ENCODE data around the gene ARHGEF17.

ARHGEF17 gene

DNA sequence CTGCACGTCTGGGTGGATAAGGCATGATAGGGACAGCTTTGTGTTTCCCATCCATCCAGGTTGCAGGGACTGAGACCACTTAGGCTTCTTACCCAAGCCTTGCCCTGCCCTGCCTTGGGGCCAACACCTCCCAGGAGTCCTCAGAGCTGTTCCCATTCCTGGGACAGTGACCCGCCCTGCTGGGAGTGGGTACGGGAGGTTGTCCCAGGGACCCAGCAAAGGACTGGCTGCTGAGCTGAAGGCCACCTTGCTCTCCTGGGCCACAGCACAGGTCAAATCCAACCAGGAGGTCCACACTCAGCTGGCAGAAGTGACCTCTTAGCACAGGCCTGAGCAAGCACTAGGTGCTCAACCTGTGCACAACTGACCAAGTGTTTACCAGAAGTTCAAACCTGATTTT lies 16.9 kb upstream of the ARHGEF17 start:
- FAIRE-seq, result no peak
- DNase-seq (ENCODE audit: low spot score), result no peak

DNA sequence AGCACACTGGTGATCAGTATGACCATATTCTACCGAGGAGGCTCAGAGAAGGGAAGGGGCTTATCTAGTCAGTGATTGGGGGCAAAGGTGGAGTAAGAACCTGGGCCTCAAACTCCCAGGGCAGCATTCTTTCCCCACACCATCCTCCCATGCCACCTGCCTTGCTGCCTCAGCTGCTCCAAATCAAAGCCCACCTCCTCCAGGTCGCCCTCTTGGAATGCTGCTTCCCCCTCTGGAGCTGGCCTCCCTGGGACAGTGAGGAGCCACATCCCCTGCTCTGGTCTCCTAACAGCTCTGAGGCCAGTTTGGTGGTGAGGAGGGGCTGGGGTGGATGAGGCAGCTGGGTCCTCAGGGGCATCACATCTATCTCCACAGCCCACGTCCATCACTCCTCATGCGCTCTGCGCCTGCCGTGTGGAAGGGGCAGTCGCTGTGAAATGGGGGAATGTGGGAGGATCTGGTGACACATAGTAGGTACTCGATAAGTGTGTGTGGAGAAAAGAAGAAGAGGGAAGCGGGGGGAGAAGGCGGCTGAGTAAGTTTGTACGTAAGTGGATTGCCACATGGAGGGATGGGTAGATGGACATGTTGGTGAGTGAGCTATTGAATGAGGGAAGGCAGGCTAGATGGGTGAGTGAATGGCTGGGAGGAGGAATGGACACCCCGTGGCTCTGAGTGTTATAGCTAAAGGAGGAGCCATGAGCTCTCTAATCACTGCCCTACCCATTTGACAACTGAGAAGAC lies 16.1 kb upstream of the ARHGEF17 start:
- FAIRE-seq (no peak), DNase-seq (ENCODE audit: low spot score) (no peak)

GRCh38 chr11:73292525-73292894 lies 15.6 kb upstream of the ARHGEF17 start:
- no peak for DNase-seq (ENCODE audit: low spot score)
- no peak for FAIRE-seq

- DNase-seq (ENCODE audit: low spot score) (no peak), FAIRE-seq (no peak)
Observed at GRCh38 chr11:73293356-73293936, 14.6 kb upstream of the ARHGEF17 start.

DNA sequence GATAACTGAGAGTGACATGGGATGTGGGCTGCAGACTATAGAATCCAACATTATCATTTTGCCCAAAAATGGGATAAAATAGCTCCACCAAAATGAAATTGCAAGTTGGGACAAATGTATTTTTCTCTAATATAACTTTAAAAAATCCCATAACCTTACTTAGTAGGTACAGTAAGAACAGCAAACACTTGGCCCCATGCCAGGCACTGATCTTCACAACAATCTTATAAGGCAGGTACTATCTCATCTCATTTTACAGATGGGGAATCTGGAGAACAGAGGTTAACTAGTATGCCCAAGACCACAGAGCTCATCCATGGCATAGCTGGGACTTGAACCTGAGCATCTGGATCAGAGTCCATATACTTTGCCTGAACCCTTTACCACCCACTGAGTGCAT lies 13.5 kb upstream of the ARHGEF17 start:
- no peak for DNase-seq (ENCODE audit: low spot score)
- FAIRE-seq, result no peak

GRCh38 chr11:73295241-73295995 lies 12.7 kb upstream of the ARHGEF17 start:
- DNase-seq (ENCODE audit: low spot score) (peak; percentile 98), FAIRE-seq (peak; percentile 75)

DNA sequence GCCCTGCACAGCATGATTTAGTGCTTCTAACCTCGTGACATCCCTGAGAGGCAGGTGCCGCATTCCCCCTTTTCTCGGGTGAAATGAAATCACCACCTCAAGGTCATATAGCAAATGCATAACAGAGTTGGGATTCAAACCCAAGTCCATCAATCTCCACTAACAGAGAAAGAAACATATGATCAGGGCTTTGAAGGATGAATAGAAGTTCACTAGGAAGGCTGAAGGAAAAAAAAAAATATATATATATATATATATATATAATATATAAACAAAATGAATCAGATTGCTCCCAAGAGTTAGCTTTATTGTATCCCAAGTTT lies 12.1 kb upstream of the ARHGEF17 start:
- no peak for DNase-seq (ENCODE audit: low spot score)
- no peak for FAIRE-seq

GRCh38 chr11:73296501-73297230 lies 11.4 kb upstream of the ARHGEF17 start:
- FAIRE-seq (no peak), DNase-seq (ENCODE audit: low spot score) (no peak)

- DNase-seq (ENCODE audit: low spot score) (no peak), FAIRE-seq (no peak)
Observed at GRCh38 chr11:73297231-73297590, 10.9 kb upstream of the ARHGEF17 start.

DNA sequence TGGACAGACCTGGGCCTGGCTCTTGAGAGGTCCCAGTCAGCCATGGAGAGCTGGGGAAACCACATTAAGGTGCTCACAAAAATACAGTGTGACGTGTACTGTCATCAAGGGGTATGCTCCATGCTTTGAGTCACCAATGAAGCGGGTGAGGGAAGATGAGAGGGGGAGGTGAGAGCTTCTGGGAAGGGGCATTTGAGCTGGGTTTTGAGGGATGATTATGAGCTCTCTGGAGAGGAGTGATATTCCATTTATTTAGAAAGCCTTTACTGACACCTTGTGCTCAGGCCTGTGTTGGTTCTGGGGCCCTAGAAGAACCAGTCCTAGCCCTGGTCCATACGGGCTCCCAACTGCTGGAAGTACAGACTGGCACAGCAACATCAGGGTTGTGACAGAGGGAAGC lies 10.4 kb upstream of the ARHGEF17 start:
- DNase-seq (ENCODE audit: low spot score) (no peak), FAIRE-seq (no peak)

GRCh38 chr11:73298233-73298632 lies 9.8 kb upstream of the ARHGEF17 start:
- DNase-seq (ENCODE audit: low spot score), result no peak
- no peak for FAIRE-seq

GRCh38 chr11:73299751-73300150 lies 8.3 kb upstream of the ARHGEF17 start:
- FAIRE-seq (no peak), DNase-seq (ENCODE audit: low spot score) (no peak)

GRCh38 chr11:73306069-73306841 lies 1.8 kb upstream of the ARHGEF17 start:
- FAIRE-seq, result no peak
- no peak for DNase-seq (ENCODE audit: low spot score)

DNA sequence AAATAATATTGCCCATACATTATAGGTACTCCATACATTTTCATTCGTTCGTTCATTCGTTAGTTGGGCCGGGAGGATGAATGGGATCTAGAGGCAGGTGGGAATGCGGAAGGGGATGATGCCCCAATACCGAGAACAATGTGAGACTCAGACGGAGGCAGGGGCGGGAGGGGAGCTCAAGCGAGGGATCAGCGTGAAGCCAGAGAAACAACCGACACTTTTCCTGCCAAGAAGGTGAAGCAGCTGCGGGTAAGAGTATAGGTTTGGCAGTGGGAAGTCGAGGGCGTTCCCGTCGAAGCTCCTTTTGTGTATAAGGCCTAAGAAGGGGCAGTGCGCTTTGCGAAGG lies 1.1 kb upstream of the ARHGEF17 start:
- FAIRE-seq (no peak), DNase-seq (ENCODE audit: low spot score) (no peak)

DNA sequence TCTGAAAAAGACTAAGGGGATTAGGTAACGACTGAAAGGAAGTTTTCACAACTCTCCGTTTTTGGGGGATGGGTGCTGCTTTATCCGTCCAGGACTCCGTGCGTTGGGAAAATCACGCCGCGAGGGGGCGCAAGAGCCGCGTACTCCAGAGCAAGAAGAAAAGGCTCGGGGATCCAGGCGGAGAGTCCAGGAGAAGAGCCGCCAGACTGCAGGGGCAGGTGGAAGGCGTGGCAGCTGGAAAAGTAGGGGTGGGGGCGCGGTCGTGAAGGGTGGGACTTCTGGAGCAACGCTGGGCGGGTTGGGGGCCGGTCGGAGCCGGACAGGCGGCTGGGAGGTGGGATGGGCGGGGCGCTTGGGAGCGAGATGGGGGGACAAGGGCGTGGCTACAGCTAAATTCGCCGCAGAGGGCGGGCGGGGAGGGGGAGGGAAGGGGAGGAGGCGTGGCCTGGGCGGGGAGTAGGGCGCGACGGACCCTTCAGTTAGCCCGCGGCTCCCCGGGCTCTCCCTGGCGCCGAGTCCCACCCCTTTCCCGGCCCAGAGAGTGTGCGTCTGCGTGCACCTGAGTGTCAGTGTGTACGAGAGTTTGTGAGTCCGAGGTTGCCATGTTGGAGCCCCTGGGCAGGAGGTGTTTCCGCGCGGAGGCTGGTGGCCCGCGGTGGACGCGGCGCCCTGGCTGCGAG lies 613 bp upstream of the ARHGEF17 start:
- FAIRE-seq (peak; percentile 70), DNase-seq (ENCODE audit: low spot score) (peak; percentile 90)

DNA sequence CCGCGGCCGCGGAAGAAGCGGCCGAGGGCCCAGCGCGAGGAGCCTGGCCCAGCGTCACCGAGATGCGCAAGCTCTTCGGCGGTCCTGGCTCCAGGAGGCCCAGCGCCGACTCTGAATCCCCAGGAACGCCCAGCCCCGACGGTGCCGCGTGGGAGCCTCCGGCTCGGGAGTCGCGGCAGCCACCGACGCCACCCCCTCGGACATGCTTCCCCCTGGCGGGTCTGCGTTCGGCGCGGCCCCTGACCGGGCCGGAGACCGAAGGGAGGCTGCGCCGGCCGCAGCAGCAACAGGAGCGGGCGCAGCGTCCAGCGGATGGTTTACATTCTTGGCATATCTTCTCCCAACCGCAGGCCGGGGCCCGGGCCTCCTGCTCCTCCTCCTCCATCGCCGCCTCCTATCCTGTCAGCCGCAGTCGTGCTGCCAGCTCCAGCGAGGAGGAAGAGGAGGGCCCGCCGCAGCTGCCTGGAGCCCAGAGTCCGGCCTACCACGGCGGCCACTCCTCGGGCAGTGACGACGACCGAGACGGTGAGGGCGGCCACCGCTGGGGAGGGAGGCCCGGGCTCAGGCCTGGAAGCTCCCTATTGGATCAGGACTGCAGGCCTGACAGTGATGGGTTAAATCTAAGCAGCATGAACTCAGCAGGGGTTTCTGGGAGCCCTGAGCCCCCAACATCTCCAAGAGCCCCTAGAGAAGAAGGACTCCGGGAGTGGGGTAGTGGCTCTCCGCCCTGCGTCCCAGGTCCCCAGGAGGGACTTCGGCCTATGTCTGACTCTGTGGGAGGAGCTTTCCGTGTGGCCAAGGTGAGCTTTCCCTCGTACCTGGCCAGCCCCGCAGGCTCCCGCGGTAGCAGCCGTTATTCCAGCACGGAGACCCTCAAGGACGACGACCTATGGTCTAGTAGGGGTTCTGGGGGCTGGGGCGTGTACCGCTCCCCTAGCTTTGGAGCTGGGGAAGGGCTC lies 1.2 kb downstream of the ARHGEF17 start:
- DNase-seq (ENCODE audit: low spot score) (peak; percentile 93), FAIRE-seq (peak; percentile 81)

- FAIRE-seq, result no peak
- DNase-seq (ENCODE audit: low spot score), result no peak
Observed at GRCh38 chr11:73310076-73310475, 2.0 kb downstream of the ARHGEF17 start.

GRCh38 chr11:73310661-73311393 lies 2.8 kb downstream of the ARHGEF17 start:
- DNase-seq (ENCODE audit: low spot score) (no peak), FAIRE-seq (no peak)

GRCh38 chr11:73311394-73311869 lies 3.4 kb downstream of the ARHGEF17 start:
- FAIRE-seq (no peak), DNase-seq (ENCODE audit: low spot score) (no peak)

Measured in RCC 7860 (cell line).